Bronchus fibroblast of lung (primary cell): ENCODE results near the gene RSPO1. TPM values are rescaled to one million over a fixed set of nuclear protein-coding genes. Genes with fewer than 3 reads are reported as not detected.

Source experiments
- total RNA-seq: library from RNA; depleted of rRNA; stranded (reverse); fragments of >200 nt; gene quantifications from 2 replicates; pipeline ENCODE4 v1.2.3, GENCODE V29; 2015

RSPO1 gene, protein sequence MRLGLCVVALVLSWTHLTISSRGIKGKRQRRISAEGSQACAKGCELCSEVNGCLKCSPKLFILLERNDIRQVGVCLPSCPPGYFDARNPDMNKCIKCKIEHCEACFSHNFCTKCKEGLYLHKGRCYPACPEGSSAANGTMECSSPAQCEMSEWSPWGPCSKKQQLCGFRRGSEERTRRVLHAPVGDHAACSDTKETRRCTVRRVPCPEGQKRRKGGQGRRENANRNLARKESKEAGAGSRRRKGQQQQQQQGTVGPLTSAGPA
- total RNA-seq: under 0.01 and 0.17 TPM in 2 replicates

DNA sequence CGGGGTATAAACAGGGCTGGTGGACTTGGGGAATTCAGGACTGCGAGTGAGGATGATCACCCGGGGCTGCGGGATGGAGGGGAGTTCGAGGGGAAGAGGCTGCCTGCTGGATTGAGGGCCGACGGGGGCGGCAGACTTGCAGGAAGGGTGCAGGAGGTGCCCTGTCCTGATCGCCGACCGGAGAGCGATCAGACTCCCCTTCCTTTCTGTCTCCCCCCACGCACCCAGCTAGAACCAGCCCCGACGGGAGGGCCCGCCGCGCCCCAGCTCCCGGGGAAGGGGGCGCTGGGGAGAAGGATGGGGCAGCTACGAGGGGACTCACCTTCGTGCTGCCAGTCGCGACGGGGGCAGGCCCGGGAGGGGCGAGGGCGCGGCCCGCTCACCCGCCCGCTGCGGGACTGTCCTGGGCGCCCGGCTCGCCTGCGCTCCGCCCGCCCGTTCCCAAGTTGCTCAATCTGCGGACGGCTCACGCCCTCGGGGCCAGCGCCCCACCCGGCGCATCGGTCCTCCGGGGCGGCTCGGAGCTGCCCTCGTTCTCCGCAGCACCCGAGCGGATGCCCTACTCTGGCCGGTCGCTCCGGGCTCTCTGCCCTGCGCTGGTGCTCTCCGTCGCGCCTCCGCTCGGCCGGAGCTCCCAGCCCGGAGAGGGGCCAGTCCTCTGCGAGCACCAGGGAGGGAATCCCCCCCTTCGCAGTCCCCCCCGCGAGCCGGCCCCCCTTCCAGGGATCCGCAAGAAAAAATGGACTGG is at the start of gene RSPO1:
Gene RSPO1, minus strand, starts transcription at position 649 of the 748 bp plus-strand sequence. CDS start 5,231 bp downstream, outside the sequence.

DNA sequence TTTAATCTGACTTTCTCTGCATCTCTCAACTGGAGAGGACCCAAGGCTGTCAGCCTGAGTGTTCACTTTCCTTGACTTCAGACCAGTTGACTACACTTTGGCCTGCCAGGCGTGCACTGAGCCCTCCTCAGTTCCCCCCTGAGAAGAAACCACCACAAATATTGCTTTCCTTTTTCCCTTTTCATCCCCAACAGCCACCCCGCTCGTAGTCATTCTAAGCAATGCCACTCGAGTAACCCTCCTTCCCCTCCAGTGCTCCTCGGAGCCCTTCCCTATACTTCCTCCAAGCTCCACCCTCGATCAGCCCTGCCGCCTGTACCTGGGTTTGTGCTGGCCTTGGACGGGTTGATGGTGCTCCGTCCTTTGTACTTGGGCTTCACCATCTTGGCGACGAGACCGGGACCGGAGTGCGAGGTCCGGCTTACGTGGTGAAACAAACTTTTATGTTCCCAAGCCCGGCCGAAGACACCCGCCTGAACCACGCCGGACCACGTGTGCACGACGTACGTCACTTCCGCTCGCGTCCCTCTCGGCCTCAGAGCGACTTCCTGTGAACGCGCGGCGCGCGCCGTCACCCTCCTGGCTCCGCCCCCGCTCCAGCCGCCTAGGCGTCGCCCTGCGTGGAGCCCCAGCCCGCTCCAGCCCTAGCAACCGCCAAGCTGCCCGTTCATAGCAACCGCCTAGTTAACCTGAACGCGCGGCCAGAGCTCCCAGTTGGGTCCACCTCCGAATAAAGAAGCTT is 39.1 kb downstream of the RSPO1 start, which contains the start of gene GNL2:
Gene GNL2, minus strand, starts transcription at position 498 of the 742 bp plus-strand sequence. Its CDS starts 115 bp downstream, at position 383.

Other genes starting within 250 kb of the RSPO1 start
- gene ZC3H12A, start 160.3 kb downstream of the RSPO1 start, total RNA-seq: 6.1 and 6.4 TPM in 2 replicates
- 60.2 and 63.5 TPM in 2 replicates for gene MEAF6, start 120.1 kb downstream of the RSPO1 start, total RNA-seq
- gene SNIP1, start 80.6 kb downstream of the RSPO1 start, total RNA-seq: 8.6 and 10.1 TPM in 2 replicates
- 7.9 and 8.2 TPM in 2 replicates for gene DNALI1, start 78.0 kb downstream of the RSPO1 start, total RNA-seq
- gene GNL2, start 39.0 kb downstream of the RSPO1 start, total RNA-seq: 37.0 and 40.3 TPM in 2 replicates
- gene CDCA8, start 57.6 kb upstream of the RSPO1 start, total RNA-seq: 45.2 and 47.4 TPM in 2 replicates
- not detected in 2 replicates for gene EPHA10, start 130.2 kb upstream of the RSPO1 start, total RNA-seq
- 0.17 and 0.30 TPM in 2 replicates for gene MANEAL, start 159.0 kb upstream of the RSPO1 start, total RNA-seq
- 62.9 and 66.3 TPM in 2 replicates for gene C1orf122, start 172.9 kb upstream of the RSPO1 start, total RNA-seq
- 14.9 and 19.2 TPM in 2 replicates for gene YRDC, start 173.3 kb upstream of the RSPO1 start, total RNA-seq
- 1.0 and 1.3 TPM in 2 replicates for gene MTF1, start 224.7 kb upstream of the RSPO1 start, total RNA-seq